Endothelial cell (in vitro differentiated cells): ENCODE measurements around the gene TM6SF1. TPM values are rescaled to one million over a fixed set of nuclear protein-coding genes. Genes with fewer than 3 reads are reported as not detected.
"Not testable (repeated sequence)": the region's sequence is repeated elsewhere in the genome, so short reads cannot be mapped to it uniquely, and the experiment has no call there.

Experiments used
- DNase-seq: peaks from one replicate; pipeline ENCODE4 v3.0.0; 2021; ENCODE audit warnings: low spot score
- H3K27ac Mint-ChIP-seq: one replicate; pipeline ENCODE4 v1.8.0; 2021; ENCODE audit warnings: mixed read lengths, inconsistent platforms; ENCODE audit not compliant: unreplicated experiment
- H3K27me3 Mint-ChIP-seq: one replicate; pipeline ENCODE4 v1.8.0; 2021; ENCODE audit warnings: mild to moderate bottlenecking, moderate library complexity, mixed read lengths, inconsistent platforms; ENCODE audit not compliant: unreplicated experiment
- H3K36me3 Mint-ChIP-seq: one replicate; pipeline ENCODE4 v1.8.0; 2021; ENCODE audit warnings: mild to moderate bottlenecking, low read depth, mixed read lengths, inconsistent platforms; ENCODE audit not compliant: unreplicated experiment
- H3K4me1 Mint-ChIP-seq: one replicate; pipeline ENCODE4 v1.8.0; 2021; ENCODE audit warnings: mild to moderate bottlenecking, mixed read lengths, inconsistent platforms; ENCODE audit not compliant: unreplicated experiment
- H3K4me3 Mint-ChIP-seq: one replicate; pipeline ENCODE4 v1.8.0; 2021; ENCODE audit warnings: mild to moderate bottlenecking, mixed read lengths, inconsistent platforms; ENCODE audit not compliant: unreplicated experiment
- H3K9me3 Mint-ChIP-seq: one replicate; pipeline ENCODE4 v1.8.0; 2021; ENCODE audit warnings: mixed read lengths, inconsistent platforms; ENCODE audit not compliant: unreplicated experiment
- total RNA-seq: library from RNA; stranded (reverse); fragmentation: NEBNext Ultra II Directional; extraction: Animal tissue kit (Norgen Biotek cat#: 25700); gene quantifications from one replicate; pipeline ENCODE4 v1.2.1, GENCODE V29; 2021; ENCODE audit not compliant: unreplicated experiment
- TF ChIP-seq, protein P1 (sequence below): fragments of 200-600 bp; sonication (generic); IDR thresholded peaks from one replicate; pipeline ENCODE4 v1.5.0; 2021; ENCODE audit warnings: antibody characterized with exemption; ENCODE audit not compliant: unreplicated experiment

The TM6SF1 gene
- total RNA-seq, 1 donor from 2014 or later = 6.0 TPM

DNA sequence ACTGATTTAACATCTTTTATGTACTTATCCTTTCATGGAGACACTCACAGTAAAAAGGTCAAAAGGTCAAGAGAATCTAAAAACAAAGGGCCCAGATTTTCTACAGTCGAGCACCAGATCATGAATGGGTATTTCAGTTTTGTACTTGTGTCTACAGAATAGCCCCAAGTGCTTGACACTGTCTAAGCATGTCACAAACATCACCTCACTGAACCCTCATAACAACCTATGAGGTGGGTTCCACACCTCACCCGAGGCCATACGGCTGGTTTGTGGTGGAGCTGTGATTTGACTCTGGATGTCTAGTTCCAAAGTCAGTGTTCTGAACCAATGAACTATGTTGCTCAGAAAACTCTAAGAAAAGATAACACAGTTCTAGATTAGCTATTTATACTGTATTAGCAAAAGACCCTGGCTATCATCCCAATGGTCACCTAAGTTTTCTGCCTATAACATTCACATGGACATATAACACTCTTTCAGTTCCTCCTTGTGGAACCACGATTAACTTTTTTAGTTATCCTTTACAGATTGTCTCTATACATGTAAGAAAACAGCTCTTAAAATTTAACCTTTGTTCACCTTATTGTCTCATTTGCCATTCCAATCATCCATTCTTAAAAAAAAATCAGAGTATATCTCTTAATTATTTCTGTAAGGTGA lies 25.5 kb downstream of the TM6SF1 start:
- Mint-ChIP-seq H3K27ac (no peak overlapping the region), H3K4me1 (no peaks in the 10 kb centered on the region), H3K4me3 (no peak overlapping the region), H3K36me3 (peaks cover 3% of the 10 kb centered on the region), H3K27me3 (no peaks in the 10 kb centered on the region), H3K9me3 (no peaks in the 10 kb centered on the region)
- TF ChIP-seq, protein P1, sequence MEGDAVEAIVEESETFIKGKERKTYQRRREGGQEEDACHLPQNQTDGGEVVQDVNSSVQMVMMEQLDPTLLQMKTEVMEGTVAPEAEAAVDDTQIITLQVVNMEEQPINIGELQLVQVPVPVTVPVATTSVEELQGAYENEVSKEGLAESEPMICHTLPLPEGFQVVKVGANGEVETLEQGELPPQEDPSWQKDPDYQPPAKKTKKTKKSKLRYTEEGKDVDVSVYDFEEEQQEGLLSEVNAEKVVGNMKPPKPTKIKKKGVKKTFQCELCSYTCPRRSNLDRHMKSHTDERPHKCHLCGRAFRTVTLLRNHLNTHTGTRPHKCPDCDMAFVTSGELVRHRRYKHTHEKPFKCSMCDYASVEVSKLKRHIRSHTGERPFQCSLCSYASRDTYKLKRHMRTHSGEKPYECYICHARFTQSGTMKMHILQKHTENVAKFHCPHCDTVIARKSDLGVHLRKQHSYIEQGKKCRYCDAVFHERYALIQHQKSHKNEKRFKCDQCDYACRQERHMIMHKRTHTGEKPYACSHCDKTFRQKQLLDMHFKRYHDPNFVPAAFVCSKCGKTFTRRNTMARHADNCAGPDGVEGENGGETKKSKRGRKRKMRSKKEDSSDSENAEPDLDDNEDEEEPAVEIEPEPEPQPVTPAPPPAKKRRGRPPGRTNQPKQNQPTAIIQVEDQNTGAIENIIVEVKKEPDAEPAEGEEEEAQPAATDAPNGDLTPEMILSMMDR = no peak
- DNase-seq = no peak

DNA sequence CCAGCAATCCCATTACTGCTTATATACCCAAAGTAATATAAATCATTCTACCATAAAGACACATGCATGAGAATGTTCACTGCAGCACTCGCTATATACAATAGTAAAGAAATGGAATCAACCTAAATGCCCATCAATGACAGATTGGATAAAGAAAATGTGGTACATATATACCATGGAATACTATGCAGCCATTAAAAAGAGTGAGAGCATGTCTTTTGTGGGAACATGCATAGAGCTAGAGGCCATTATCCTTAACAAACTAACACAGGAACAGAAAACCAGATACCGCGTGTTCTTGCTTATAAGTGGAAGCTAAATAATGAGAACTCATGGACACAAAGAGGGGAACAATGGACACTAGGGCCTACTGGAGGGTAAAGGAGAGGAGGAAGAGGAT lies 34.7 kb downstream of the TM6SF1 start:
- Mint-ChIP-seq H3K4me3 (peak overlapping the region; percentile 37), H3K36me3 (peaks cover 39% of the 10 kb centered on the region)
- not testable (repeated sequence) for DNase-seq, H3K4me1 Mint-ChIP-seq, H3K27ac Mint-ChIP-seq, H3K27me3 Mint-ChIP-seq, H3K9me3 Mint-ChIP-seq

DNA sequence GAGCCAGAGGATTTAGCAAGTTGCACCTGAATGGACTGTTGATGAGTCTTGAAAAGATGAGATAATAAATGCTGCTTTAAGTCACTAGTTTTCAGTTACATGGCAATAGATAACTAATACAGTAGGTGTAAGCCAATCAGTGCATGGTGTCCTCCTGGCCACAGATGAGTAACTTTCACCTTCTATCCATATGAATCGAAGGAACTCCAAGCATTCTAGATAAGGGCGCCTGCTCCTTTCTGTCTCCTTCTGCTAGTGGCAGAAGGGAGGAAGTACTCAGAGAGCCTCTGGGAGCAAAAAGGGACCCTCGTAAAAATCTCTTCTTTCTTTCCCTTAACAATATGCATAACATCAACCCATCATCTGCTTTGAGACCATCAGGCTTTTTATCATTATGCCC lies 37.3 kb downstream of the TM6SF1 start:
- Mint-ChIP-seq H3K27me3 (peaks cover 5% of the 10 kb centered on the region), H3K36me3 (peaks cover 56% of the 10 kb centered on the region), H3K4me1 (no peaks in the 10 kb centered on the region), H3K4me3 (no peak overlapping the region), H3K27ac (no peak overlapping the region), H3K9me3 (no peaks in the 10 kb centered on the region)
- no peak for DNase-seq
- TF ChIP-seq, protein P1 = no peak

DNA sequence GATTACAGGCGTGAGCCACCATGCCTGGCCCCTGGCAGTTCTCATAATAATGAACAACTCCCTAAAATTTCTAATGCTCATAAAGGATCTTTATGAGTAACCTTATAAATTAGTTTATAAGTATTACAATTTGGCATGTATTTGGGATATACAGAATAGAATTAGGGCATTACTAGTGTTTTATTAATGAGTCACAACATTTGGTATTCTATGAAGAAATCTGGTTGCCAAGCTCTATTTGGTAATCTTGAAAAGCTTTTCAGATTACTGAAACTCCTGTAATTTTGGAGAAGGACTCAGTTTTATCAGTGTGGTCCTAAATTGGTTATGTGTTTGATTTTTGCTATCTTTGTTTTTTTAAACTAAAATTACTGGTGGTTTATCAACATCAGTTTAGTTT lies 45.8 kb downstream of the TM6SF1 start:
- no peak for DNase-seq
- Mint-ChIP-seq H3K36me3 (peaks cover 22% of the 10 kb centered on the region), H3K27ac (no peak overlapping the region), H3K4me3 (no peak overlapping the region), H3K27me3 (no peaks in the 10 kb centered on the region), H3K9me3 (no peaks in the 10 kb centered on the region), H3K4me1 (no peaks in the 10 kb centered on the region)
- TF ChIP-seq, protein P1 = no peak

DNA sequence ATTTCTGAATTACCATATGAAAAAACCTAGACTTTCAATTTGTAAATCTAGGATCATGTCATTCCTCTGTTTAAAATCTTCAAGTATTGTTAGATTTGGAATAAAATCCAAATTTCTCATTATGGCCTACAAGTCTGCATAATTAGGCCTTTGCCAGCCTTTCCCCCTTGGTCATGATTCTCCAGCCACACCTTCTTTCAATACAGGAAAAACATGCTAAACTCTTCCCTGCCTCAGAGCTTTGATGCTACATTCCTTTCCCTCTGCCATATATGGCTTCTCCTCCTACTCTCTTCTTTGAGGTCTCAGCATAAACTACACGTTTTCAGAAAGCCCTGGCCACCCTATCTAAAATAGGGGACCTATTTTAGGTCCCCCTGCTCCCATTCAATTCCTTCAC lies 48.5 kb downstream of the TM6SF1 start:
- no peak for DNase-seq
- Mint-ChIP-seq H3K27ac (no peak overlapping the region), H3K27me3 (no peaks in the 10 kb centered on the region), H3K4me3 (no peak overlapping the region), H3K36me3 (peaks cover 24% of the 10 kb centered on the region), H3K4me1 (no peaks in the 10 kb centered on the region), H3K9me3 (no peaks in the 10 kb centered on the region)
- TF ChIP-seq, protein P1 = no peak
